H9 (cell line): ENCODE measurements around the gene ZNF611. TPM values are rescaled to one million over a fixed set of nuclear protein-coding genes. Genes with fewer than 3 reads are reported as not detected.

Source experiments
- DNase-seq: peaks from one replicate; pipeline ENCODE4 v3.0.0-alpha.2; 2017
- H2AFZ ChIP-seq: one replicate; pipeline ENCODE4 v1.6.1; 2013; ENCODE audit warnings: mild to moderate bottlenecking, low read length, control low read depth, moderate library complexity
- H2AK5ac ChIP-seq: 2 replicates; pipeline ENCODE4 v1.6.1; 2013; ENCODE audit warnings: low read length, control low read depth, mixed read lengths; ENCODE audit not compliant: insufficient read length
- H2BK120ac ChIP-seq: one replicate; pipeline ENCODE4 v1.6.1; 2013; ENCODE audit warnings: low read depth, mild to moderate bottlenecking, low read length, control low read depth, inconsistent platforms; ENCODE audit not compliant: poor library complexity, severe bottlenecking
- H2BK12ac ChIP-seq: 2 replicates; pipeline ENCODE4 v1.6.1; 2013; ENCODE audit warnings: low read length, control low read depth, mixed read lengths, low read depth; ENCODE audit not compliant: insufficient read length
- H2BK15ac ChIP-seq: 2 replicates; pipeline ENCODE4 v1.6.1; 2013; ENCODE audit warnings: low read depth, low read length, control low read depth
- H2BK20ac ChIP-seq: one replicate; pipeline ENCODE4 v1.6.1; 2013; ENCODE audit warnings: low read depth, mild to moderate bottlenecking, low read length, control low read depth, inconsistent platforms; ENCODE audit not compliant: poor library complexity, severe bottlenecking
- H2BK5ac ChIP-seq: 2 replicates; pipeline ENCODE4 v1.6.1; 2013; ENCODE audit warnings: low read length, control low read depth, mixed read lengths; ENCODE audit not compliant: insufficient read length
- H3K14ac ChIP-seq: 2 replicates; pipeline ENCODE4 v1.6.1; 2013; ENCODE audit warnings: low read length, control low read depth; ENCODE audit not compliant: insufficient read depth
- H3K18ac ChIP-seq: 2 replicates; pipeline ENCODE4 v1.6.1; 2013; ENCODE audit warnings: low read depth, mild to moderate bottlenecking, mixed read lengths, low read length, control low read depth; ENCODE audit not compliant: insufficient read length
- H3K23ac ChIP-seq: 2 replicates; pipeline ENCODE4 v1.6.1; 2013; ENCODE audit warnings: low read length, control low read depth, mixed read lengths, low read depth; ENCODE audit not compliant: insufficient read length
- H3K23me2 ChIP-seq: 2 replicates; pipeline ENCODE4 v1.6.1; 2013; ENCODE audit warnings: low read depth, mild to moderate bottlenecking, mixed read lengths, low read length, control low read depth; ENCODE audit not compliant: insufficient read length, poor library complexity, severe bottlenecking
- H3K27ac ChIP-seq: 2 replicates; pipeline ENCODE4 v1.5.1; 2013; ENCODE audit warnings: low read length, control low read depth, mixed read lengths, low read depth; ENCODE audit not compliant: insufficient read length
- H3K27me3 ChIP-seq: 2 replicates; pipeline ENCODE4 v1.6.1; 2013; ENCODE audit warnings: low read length, control low read depth, inconsistent platforms; ENCODE audit not compliant: insufficient read depth
- H3K4ac ChIP-seq: 2 replicates; pipeline ENCODE4 v1.6.1; 2013; ENCODE audit warnings: low read depth, mild to moderate bottlenecking, control low read depth, inconsistent platforms, low read length, moderate library complexity
- H3K4me1 ChIP-seq: 2 replicates; pipeline ENCODE4 v1.6.1; 2013; ENCODE audit warnings: low read length, control low read depth, inconsistent platforms; ENCODE audit not compliant: insufficient read depth
- H3K4me2 ChIP-seq: 2 replicates; pipeline ENCODE4 v1.6.1; 2013; ENCODE audit warnings: low read length, control low read depth, mixed read lengths; ENCODE audit not compliant: insufficient read length, insufficient read depth
- H3K56ac ChIP-seq: 2 replicates; pipeline ENCODE4 v1.6.1; 2013; ENCODE audit warnings: low read depth, mild to moderate bottlenecking, mixed read lengths, low read length, control low read depth; ENCODE audit not compliant: insufficient read length
- H3K79me1 ChIP-seq: 2 replicates; pipeline ENCODE4 v1.6.1; 2013; ENCODE audit warnings: low read depth, mild to moderate bottlenecking, moderate library complexity, low read length, control low read depth, inconsistent platforms; ENCODE audit not compliant: insufficient read depth, poor library complexity, severe bottlenecking
- H3K79me2 ChIP-seq: 2 replicates; pipeline ENCODE4 v1.6.1; 2013; ENCODE audit warnings: low read length, control low read depth, inconsistent platforms; ENCODE audit not compliant: insufficient read depth
- H3K9ac ChIP-seq: 2 replicates; pipeline ENCODE4 v1.6.1; 2013; ENCODE audit warnings: low read length, control low read depth, mixed read lengths; ENCODE audit not compliant: insufficient read length; ENCODE audit errors: extremely low read depth
- H3K9me3 ChIP-seq: one replicate; pipeline ENCODE4 v1.6.1; 2013; ENCODE audit warnings: low read depth, low read length, inconsistent platforms; ENCODE audit not compliant: control insufficient read depth
- H3T11ph ChIP-seq: one replicate; pipeline ENCODE4 v1.6.1; 2013; ENCODE audit warnings: mild to moderate bottlenecking, low read length, control low read depth, inconsistent platforms
- H4K20me1 ChIP-seq: one replicate; pipeline ENCODE4 v1.6.1; 2013; ENCODE audit not compliant: control insufficient read depth, insufficient read length, insufficient read depth
- H4K5ac ChIP-seq: 2 replicates; pipeline ENCODE4 v1.6.1; 2013; ENCODE audit warnings: low read depth, mild to moderate bottlenecking, mixed read lengths, low read length, control low read depth; ENCODE audit not compliant: insufficient read length
- H4K8ac ChIP-seq: replicated peaks from 2 replicates; pipeline ENCODE4 v1.6.1; 2013; ENCODE audit warnings: low read length, control low read depth, mixed read lengths, low read depth; ENCODE audit not compliant: insufficient read length
- H4K91ac ChIP-seq: 2 replicates; pipeline ENCODE4 v1.6.1; 2013; ENCODE audit warnings: low read depth, mild to moderate bottlenecking, moderate library complexity, mixed read lengths, low read length, control low read depth; ENCODE audit not compliant: insufficient read length
- H3K27ac Mint-ChIP-seq, 3 experiments: 2 replicates in 2 of 3; 3 replicates in 1 of 3; pipeline ENCODE4 v1.8.0; 2020 to 2021; ENCODE audit warnings: mixed read lengths in 3 of 3, mild to moderate bottlenecking in 1 of 3, moderate library complexity in 1 of 3
- H3K27me3 Mint-ChIP-seq: 2 replicates; pipeline ENCODE4 v1.8.0; 2021; ENCODE audit warnings: low read depth, mild to moderate bottlenecking, moderate library complexity, mixed read lengths
- H3K36me3 Mint-ChIP-seq, 3 experiments: 2 replicates in 2 of 3; 3 replicates in 1 of 3; pipeline ENCODE4 v1.8.0; 2020 to 2021; ENCODE audit warnings: low read depth in 3 of 3, mixed read lengths in 3 of 3; ENCODE audit not compliant: insufficient read depth in 1 of 3
- H3K4me1 Mint-ChIP-seq, 2 experiments: 2 replicates each; pipeline ENCODE4 v1.8.0; 2020; ENCODE audit warnings: mixed read lengths in 2 of 2
- H3K4me3 Mint-ChIP-seq, 2 experiments: 2 replicates in 1 of 2; 3 replicates in 1 of 2; pipeline ENCODE4 v1.8.0; 2020 to 2021; ENCODE audit warnings: mild to moderate bottlenecking in 2 of 2, mixed read lengths in 2 of 2, moderate library complexity in 1 of 2
- H3K9me3 Mint-ChIP-seq, 2 experiments: 2 replicates in 1 of 2; 3 replicates in 1 of 2; pipeline ENCODE4 v1.8.0; 2020; ENCODE audit warnings: mild to moderate bottlenecking in 2 of 2, mixed read lengths in 2 of 2, moderate library complexity in 1 of 2
- CTCF ChIP-seq: fragments of 200-600 bp; sonication (generic); conservative IDR thresholded peaks from 3 replicates; pipeline ENCODE4 v1.8.0; 2021; ENCODE audit warnings: antibody characterized with exemption, mild to moderate bottlenecking
- WGBS: extraction: QIAGEN DNeasy Blood & Tissue Kit; methylation state at CpG from one replicate; pipeline ENCODE4 v1.1.7; 2013; ENCODE audit warnings: missing lambda C conversion rate, low lambda C conversion rate, mixed read lengths; ENCODE audit not compliant: insufficient read length; ENCODE audit errors: extremely low coverage; 5-methylcytosine and 5-hydroxymethylcytosine counted together
- total RNA-seq: library from RNA; stranded (reverse); gene quantifications from 2 replicates; pipeline ENCODE4 v1.2.1, GENCODE V29; 2021

Gene ZNF611
- total RNA-seq, 1 experiment from 2014 or later = 25.6 TPM

- Histone ChIP-seq H2AFZ (no peak overlapping the region), H3K9me3 (no peaks in the 10 kb centered on the region), H2BK15ac (no peak overlapping the region), H2AK5ac (no peak overlapping the region), H3K56ac (no peak overlapping the region), H3T11ph (no peak overlapping the region), H3K4me1 (no peaks in the 10 kb centered on the region), H4K8ac (no peak overlapping the region), H2BK5ac (no peak overlapping the region), H3K27me3 (no peaks in the 10 kb centered on the region; the same call in 1 of the 2 replicates), H3K4me2 (no peak overlapping the region), H3K27ac (no peak overlapping the region), H3K9ac (no peak overlapping the region), H3K18ac (no peak overlapping the region), H4K5ac (no peak overlapping the region), H3K23ac (no peak overlapping the region), H2BK20ac (no peak overlapping the region), H3K4ac (no peak overlapping the region), H3K14ac (no peak overlapping the region), H4K91ac (no peak overlapping the region), H4K20me1 (no peaks in the 10 kb centered on the region), H2BK120ac (no peak overlapping the region), H3K79me1 (no peaks in the 10 kb centered on the region), H3K23me2 (peaks cover 13% of the 10 kb centered on the region), H3K79me2 (no peaks in the 10 kb centered on the region), H2BK12ac (no peak overlapping the region)
- H3K4me3 Mint-ChIP-seq = no peak overlapping the region
- no CpG with 5 or more reads among the region's 2 CpGs for WGBS
- no peak for DNase-seq
- H3K9me3 Mint-ChIP-seq = peaks cover 0 to 1% of the 10 kb centered on the region in 2 experiments; a peak in 1 of 5 replicates
- TF ChIP-seq CTCF = no peak
- H3K36me3 Mint-ChIP-seq = peaks cover 0 to 7% (median 0%) of the 10 kb centered on the region in 3 experiments; a peak in 2 of 7 replicates
- H3K27me3 Mint-ChIP-seq = peaks cover 28% of the 10 kb centered on the region
- H3K27ac Mint-ChIP-seq = no peak overlapping the region
- peaks cover 18 to 20% of the 10 kb centered on the region in 2 experiments for H3K4me1 Mint-ChIP-seq
Measured at GRCh38 chr19:52688335-52688734, 46.5 kb downstream of the ZNF611 start.
